ENCODE measurements around the gene CDK18. TPM values are rescaled to one million over a fixed set of nuclear protein-coding genes. Genes with fewer than 3 reads are reported as not detected.

The CDK18 gene
- total and polyA plus RNA-seq, 9 of the 15 experiments (the other 6 are each of a cell fraction or from before 2014, with no cell fraction given) = 0.05 to 0.69 (median 0.17) TPM; not detected in 2

DNA sequence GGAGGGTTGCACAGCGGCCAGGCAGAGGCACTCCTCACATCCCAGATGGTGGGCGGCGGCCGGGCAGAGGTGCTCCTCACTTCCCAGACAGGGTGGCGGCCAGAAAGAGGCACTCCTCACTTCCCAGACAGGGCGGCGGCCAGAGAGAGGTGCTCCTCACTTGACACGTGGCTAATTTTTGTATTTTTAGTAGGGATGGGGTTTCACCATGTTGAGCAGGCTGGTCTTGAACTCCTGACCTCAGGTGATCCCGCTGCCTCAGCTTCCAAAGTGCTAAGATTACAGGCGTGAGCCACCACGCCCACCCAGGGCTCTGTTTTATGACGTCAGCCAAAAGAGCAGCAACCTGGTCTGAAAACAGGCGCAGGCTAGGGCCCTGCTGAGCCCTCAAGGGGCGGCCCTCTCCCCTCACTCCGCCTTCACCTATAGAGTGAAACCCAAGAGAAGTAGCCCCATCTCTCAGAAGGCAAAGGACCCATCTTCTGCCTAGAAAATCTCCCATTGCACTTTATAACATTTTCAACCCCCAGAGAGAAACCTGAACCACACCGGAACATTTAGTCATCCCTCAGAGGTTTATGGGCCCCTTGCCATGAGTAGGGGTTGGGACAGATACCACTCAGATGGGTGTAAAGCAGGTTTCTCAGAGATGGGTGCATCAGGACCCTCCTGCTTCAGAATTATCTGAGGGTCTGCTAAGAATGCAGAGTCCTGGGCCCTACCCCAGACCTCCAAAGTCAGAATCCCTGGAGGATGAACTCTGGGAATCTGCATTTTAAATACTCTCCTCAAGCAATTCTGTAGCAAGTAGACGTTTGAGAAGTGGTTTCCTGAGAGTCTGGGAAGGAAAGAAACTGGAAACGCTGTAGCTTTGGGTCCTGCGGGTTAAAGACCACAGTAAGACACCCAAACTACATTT, 40.8 kb downstream of the CDK18 start:
- FAIRE-seq = no peak
- TF ChIP-seq RBM15 (IDR thresholded peaks at IDR 0.05; ENCODE audit: insufficient read depth, low read length) (no peak), ZNF347 (CRISPR knock-in tag; IDR thresholded peaks at IDR 0.05; ENCODE audit: low read depth) (no peak), JUND (IDR thresholded peaks at IDR 0.05; ENCODE audit: borderline replicate concordance, low read depth, low read length) (0 out of 2 replicates have a peak, but pooled peaks have one; percentile 14), JUND (tag; IDR thresholded peaks at IDR 0.05; ENCODE audit: borderline replicate concordance, low read depth, low read length) (no peak), BRD4 (IDR thresholded peaks at IDR 0.05) (no peak), KLF13 (tag; IDR thresholded peaks at IDR 0.05; ENCODE audit: borderline replicate concordance, low read depth) (peak; percentile 84; the same call in 1 of the 2 replicates), ATF1 (CRISPR knock-in tag; IDR thresholded peaks at IDR 0.05) (peak; percentile 64), ATF1 (tag; IDR thresholded peaks at IDR 0.05) (peak; percentile 57), POLR2AphosphoS5 (IDR thresholded peaks at IDR 0.05; ENCODE audit: control insufficient read depth, insufficient read depth, low read depth, low read length) (no peak), CREM (IDR thresholded peaks at IDR 0.05; ENCODE audit: low read depth) (peak; percentile 92), ATF7 (IDR thresholded peaks at IDR 0.05) (peak; percentile 91), MTA1 (IDR thresholded peaks at IDR 0.05; ENCODE audit: borderline replicate concordance) (peak; percentile 82), YY1 (IDR thresholded peaks at IDR 0.05; ENCODE audit: borderline replicate concordance in 1 of 3, control insufficient read depth in 1 of 3, extremely low read depth in 1 of 3, insufficient read depth in 3 of 3, insufficient read length in 1 of 3, insufficient replicate concordance in 2 of 3, low read depth in 1 of 3, low read length in 2 of 3) (peak in 1 of 3 experiments; percentile 9), ELF2 (CRISPR knock-in tag; IDR thresholded peaks at IDR 0.05) (no peak), MEF2D (tag; conservative IDR thresholded peaks at IDR 0.05; ENCODE audit: low read depth) (no peak)
- TF ChIP-seq, protein P1, sequence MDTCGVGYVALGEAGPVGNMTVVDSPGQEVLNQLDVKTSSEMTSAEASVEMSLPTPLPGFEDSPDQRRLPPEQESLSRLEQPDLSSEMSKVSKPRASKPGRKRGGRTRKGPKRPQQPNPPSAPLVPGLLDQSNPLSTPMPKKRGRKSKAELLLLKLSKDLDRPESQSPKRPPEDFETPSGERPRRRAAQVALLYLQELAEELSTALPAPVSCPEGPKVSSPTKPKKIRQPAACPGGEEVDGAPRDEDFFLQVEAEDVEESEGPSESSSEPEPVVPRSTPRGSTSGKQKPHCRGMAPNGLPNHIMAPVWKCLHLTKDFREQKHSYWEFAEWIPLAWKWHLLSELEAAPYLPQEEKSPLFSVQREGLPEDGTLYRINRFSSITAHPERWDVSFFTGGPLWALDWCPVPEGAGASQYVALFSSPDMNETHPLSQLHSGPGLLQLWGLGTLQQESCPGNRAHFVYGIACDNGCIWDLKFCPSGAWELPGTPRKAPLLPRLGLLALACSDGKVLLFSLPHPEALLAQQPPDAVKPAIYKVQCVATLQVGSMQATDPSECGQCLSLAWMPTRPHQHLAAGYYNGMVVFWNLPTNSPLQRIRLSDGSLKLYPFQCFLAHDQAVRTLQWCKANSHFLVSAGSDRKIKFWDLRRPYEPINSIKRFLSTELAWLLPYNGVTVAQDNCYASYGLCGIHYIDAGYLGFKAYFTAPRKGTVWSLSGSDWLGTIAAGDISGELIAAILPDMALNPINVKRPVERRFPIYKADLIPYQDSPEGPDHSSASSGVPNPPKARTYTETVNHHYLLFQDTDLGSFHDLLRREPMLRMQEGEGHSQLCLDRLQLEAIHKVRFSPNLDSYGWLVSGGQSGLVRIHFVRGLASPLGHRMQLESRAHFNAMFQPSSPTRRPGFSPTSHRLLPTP (IDR thresholded peaks at IDR 0.05; ENCODE audit: borderline replicate concordance, extremely low read depth, insufficient read length) = peak; percentile 13
- TF ChIP-seq, protein P2, sequence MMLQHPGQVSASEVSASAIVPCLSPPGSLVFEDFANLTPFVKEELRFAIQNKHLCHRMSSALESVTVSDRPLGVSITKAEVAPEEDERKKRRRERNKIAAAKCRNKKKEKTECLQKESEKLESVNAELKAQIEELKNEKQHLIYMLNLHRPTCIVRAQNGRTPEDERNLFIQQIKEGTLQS (IDR thresholded peaks at IDR 0.05) = peak; percentile 76
- TF ChIP-seq, protein P2 (CRISPR knock-in tag; conservative IDR thresholded peaks at IDR 0.05) = no peak

More for the DNA sequence above, 40.8 kb downstream of the CDK18 start:
- BruUV-seq (replicated peaks) = no TSS peak
- POLR2A ChIA-PET = interaction anchor here (0.8 to 1.2 kb wide), 3 partner anchors 8 to 56 kb away, joined by 3 to 5 read pairs (median 3); no protein-coding TSS in a partner anchor
- WGBS (ENCODE audit: insufficient coverage, low coverage, missing lambda C conversion rate) = 22% methylated on average over 19 of the region's 19 CpGs
- peak; percentile 85 for ATAC-seq
- H3K9me3 ChIP-seq (replicated peaks; ENCODE audit: control insufficient read depth, insufficient read depth, low read depth, low read length) = no peaks in the 10 kb centered on the region
- H3K4me3 ChIP-seq = no peak overlapping the region
- H3K9ac ChIP-seq (ENCODE audit: insufficient read depth in 1 of 2, low read depth in 2 of 2, low read length in 2 of 2) = no peak overlapping the region
- H3K9me1 ChIP-seq (ENCODE audit: control insufficient read depth, insufficient read depth, low read length) = no peaks in the 10 kb centered on the region
- H4K20me1 ChIP-seq (replicated peaks; ENCODE audit: control insufficient read depth, insufficient read depth, low read length) = no peaks in the 10 kb centered on the region
- CTCF ChIA-PET (ENCODE audit: low intra/inter-chr PET ratio) = no interaction called here
- no peaks in the 10 kb centered on the region for H3K79me2 ChIP-seq (ENCODE audit: control insufficient read depth, insufficient read depth, low read length)
- no peaks in the 10 kb centered on the region for H3K36me3 ChIP-seq (ENCODE audit: control insufficient read depth, insufficient read depth, low read length)
- H3K4me2 ChIP-seq (ENCODE audit: insufficient read depth, low read length) = peak overlapping the region; percentile 56
- peaks cover 23 to 56% of the 10 kb centered on the region in 2 experiments; a peak in 4 of 5 replicates for H3K27me3 ChIP-seq (ENCODE audit: control insufficient read depth in 2 of 2, insufficient read depth in 2 of 2, low read length in 2 of 2)
- intact Hi-C loops (cut with micrococcal nuclease) (no loop called here), in situ Hi-C loops (cut with MboI) (no loop called here)
- H3K27ac ChIP-seq (ENCODE audit: extremely low read depth, low read depth, low read length) = no peak overlapping the region
- peak overlapping the region; percentile 84 for H2AFZ ChIP-seq (ENCODE audit: low read depth, low read length)
- peaks cover 0 to 5% of the 10 kb centered on the region in 2 experiments; a peak in 3 of 5 replicates for H3K4me1 ChIP-seq (replicated peaks in 1 of 2; ENCODE audit: control insufficient read depth in 2 of 2, insufficient read depth in 2 of 2, low read length in 2 of 2)
- peak in 1 of 4 experiments; percentile 69 for DNase-seq (ENCODE audit: extremely low read depth in 1 of 4, low spot score in 3 of 4)
